ENCODE data around the gene LIN9.
"Not testable (repeated sequence)": the region's sequence is repeated elsewhere in the genome, so short reads cannot be mapped to it uniquely, and the experiment has no call there.

The LIN9 gene

DNA sequence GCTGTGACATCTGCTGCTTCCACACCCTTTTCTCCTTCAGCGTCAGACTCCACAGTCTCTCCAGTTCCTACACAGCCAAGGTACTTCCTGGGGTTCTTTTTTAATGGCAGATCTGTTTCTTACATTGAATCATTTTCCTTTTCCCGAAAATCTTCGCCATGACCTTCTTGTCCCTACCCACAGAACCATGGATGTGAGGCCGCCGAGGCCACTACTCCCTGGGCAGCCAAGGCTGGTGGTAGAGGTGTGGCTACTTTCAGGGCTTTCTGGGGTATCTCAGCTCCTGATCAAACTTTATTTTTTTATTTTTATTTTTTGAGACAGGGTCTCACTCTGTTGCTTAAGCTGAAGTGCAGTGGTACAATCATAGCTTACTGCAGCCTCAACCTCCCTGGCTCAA lies 9.5 kb upstream of the LIN9 start:
- no peak for DNase-seq

DNA sequence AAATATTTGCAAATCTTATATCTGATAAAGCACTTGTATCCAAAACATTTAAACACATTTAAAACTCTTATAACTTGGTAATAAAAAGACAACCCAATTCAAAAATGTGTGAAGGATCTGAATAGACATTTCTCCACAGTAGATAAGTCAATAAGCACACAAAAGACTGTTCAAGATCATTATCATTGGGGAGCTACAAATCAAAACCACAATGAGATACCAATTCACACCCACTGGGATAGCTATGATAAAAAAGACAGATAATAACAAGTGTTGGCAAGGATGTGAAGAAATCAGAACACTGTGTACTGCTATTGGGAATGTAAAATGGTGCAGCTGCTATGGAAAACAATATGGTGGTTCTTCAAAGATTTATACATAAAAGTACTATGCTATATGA lies 5.1 kb upstream of the LIN9 start:
- DNase-seq: no peak

DNA sequence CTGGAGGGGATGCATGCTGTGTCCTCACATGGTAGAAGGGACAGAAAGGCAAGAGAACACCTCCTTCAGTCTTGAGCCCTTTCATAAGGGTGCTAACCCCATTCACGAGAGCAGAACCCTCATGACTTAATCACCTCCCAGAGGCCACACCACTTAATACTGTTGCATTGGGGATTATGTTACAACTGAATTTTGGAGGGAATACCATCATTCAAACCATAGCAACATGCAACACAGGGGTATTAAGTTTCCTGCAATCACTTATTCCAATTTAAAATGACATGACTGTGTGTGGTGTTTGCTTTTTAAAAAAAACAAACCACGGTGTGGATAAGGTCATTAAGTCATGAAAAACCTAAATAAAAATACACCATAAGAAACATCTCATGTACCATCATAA lies 3.1 kb upstream of the LIN9 start:
- DNase-seq: no peak

DNA sequence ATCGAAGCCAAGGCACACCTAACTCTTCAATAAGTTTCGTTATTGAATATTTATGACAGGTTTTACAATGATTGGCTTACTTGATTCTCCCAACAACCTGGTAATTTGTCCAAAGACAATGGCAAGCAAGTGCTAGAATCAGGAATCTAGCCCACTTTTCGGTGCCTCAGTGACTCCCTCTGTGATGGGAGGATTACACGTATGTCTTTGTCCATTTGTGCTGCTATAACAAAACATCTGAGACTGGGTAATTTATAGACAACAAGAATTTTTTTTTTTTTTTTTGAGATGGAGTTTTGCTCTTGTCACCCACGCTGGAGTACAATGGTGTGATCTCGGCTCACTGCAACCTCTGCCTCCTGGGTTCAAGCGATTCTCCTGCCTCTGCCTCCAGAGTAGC lies 2.4 kb upstream of the LIN9 start:
- DNase-seq: no peak

DNA sequence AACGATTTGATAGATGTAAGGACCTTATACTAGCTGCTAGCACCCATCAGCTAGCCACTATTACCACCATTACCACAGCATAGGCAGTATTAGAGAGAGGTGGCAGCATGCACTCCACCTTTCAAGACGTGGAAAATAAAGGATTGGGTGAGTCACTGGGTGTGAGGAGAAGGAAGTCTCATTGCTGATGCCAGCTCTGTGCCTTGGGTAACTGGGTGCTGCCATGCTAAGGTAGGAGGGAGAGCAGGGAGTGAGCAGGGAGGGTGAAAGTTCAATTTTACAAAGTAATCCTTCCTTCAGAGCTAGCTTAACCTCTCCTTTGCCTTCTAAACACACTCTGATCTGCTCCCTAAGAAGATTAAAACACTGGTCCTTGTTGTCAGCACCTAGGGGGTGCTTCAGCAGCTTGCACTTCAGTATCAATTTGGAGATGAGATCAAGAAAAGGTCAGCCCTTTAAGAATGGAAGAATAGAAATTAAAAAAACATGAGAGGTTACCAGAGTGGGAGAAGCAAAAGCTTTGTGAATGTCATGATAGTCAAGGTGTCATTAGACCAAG lies 1.8 kb upstream of the LIN9 start:
- no peak for DNase-seq

DNA sequence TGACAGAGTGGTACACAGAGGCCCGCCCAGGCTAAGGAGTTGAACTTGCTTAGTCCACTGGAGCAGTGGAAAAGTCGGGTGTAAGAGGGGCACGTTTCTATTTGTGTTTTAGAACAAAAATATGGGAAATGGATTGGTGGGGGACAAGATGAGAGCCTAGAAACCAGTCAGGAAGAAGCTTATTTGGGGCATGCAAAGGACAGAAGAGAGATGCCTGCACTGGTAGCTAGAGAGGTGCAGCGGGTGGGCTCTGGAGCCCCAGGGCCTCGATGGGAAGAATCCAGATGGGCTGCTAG lies 1.2 kb upstream of the LIN9 start:
- DNase-seq: no peak

DNA sequence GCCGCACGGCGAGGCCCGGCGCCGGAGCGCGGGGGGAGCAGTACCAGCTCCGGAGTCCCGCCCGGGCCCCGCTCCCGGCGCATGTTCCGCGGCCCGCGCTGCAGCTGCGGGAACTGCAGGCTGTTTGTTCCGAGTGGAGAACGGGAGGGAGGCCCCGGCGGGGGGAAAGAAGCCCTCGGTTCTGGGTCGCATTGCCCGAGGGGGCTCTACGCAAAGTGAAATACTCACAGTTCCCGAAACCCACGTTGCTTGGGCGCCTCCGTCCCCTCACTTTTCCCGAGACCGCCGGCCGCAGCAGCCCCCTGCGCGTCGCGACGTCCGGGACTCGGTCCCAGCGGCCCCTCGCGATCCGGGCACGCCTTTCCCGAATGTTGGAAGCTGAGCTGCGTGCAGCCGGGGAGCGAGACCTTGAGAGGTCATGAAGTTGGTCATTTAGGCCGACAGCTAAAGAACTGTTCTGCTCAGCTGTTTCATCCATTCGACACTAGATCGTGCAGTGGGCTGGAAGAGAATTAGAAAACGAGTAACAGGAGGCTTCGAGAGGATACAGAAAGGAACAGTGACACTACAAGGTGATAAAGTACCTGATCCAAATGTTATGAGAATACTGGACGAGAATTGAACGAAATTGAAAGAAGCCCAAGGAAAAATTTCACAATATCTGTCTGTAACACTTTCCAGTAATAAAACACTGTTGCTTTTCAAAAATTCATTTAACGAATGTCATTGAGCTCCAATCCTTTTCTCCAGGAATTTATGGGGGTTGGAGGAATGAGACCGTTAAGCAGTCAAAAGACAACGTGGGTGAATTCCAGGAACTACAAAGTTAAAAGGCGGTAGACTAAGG lies 657 bp upstream of the LIN9 start:
- no peak for DNase-seq

DNA sequence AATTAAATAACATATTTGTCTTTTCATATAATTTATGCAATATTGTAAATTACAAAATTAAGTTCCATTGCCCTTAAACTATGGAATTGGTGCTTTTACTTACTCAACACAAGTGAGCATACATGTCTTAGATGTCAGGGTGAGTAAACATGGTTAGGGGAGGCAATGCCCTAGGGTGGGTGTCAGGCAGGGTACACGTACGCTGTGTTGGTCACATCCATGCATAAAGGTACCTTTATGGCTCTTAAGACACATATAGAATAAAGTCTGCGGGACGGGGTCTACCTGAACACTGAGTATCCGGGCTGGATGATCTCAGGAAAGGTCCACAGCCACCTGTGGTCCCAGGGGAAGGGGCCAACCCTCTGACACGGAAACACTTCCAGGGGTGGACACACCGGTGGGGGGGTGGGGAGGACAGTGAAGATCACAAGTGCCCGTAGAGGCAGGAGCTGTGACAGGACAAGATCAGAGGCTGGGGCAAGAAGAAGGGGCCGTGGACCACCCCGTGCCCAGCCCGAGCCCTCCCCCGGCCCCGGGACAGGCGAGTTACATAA lies 720 bp downstream of the LIN9 start:
- DNase-seq: no peak

DNA sequence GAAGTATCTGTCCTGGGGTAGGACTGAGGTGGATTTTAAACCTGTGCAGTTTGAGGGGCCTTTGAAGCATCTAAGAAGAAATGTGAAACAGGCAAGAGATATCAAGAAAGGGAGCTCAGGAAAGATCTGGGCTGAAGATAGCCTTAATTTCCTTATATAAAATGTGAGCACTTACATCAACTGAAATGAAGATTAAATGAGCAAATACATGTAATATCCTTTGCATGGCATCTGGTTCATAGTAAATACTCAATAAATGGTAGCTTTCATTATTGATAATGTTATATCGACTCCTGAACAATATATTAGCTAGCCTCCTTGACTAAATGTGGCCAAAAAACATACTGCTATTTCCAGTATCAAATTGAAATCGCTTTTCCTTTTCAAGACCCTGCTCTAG lies 2.5 kb downstream of the LIN9 start:
- DNase-seq: no peak

DNA sequence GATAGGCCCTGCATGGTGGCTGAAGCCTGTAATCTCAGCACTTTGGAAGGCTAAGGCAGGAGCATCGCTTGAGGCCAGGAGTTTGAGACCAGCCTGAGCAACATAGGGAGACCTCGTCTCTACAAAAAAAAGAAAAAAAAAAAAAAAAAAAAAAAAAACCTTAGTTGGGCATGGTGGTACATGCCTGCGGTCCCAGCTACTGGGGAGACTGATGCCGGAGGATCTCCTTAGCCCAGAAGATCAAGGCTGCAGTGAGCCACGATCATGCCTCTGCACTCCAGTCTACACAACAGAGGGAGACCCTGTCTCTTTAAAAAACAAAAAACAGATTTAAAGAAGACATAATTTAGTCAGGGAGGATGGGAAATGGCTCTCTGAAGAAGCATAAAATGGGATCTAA lies 3.8 kb downstream of the LIN9 start:
- DNase-seq: no peak

DNA sequence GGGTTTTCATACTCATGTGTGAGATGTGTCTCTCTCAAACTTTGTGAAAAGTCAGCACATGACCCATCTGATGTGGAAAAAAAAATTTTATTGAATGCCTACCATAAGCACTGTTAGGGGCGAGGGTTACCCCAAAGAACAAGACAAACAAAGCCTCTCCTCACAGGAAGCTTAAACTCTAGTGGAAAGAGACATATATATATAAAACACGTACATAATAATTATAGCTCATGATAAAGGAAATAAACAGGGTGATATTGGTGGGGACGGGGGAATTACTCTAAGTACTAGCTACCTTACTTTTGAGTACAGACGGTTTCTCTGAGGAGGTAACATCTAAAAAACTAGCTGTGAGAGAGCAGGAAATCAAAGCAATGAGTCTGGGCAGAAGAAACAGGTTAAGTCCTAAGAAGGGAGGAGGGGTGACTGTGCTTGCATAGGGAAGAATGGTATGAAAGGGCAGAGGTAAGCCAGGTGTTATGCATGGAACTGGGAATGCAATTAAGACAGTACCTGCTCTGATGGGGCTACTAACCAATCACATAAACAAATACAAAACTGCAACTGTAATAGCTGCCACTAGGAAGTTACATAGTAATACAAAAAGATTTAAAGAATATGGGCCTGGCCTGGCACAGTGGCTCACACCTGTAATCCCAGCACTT lies 4.5 kb downstream of the LIN9 start:
- DNase-seq: no peak

DNA sequence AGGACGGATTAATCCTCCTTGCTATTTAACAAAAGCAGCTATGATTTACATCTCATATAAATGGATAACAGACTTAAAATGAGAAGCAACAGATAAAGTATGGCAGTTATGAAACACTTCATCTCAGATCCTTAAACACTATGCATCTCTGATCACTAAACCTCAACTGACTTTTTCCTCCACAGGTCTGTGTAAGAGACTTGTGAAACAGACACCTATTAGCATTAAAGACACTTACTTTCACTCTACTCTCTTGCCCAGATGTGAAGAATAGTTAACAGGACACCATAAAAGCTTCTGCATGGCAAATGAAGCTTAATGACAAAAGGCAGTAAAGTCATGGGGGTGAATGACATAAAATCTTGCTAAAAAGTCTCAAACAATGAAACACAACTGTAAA lies 6.2 kb downstream of the LIN9 start:
- DNase-seq: no peak

DNA sequence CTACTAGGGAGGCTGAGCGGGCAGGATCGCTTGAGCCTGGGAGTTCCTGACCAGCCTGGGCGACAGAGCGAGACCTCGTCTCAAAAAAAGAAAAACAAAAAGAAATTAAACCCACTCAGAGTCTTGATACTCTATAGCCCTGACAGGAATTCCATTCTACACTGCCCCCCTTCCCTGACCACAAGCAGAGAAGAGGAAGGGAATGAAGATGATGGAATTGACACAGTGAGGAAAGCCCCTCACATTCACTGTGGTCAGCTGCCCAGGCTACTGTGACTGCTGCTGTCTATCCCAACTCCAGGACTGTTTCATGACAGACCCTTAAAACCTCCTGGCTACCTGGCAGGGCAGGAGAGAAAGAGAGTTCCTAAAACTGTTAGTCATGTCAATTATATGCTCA lies 12.1 kb downstream of the LIN9 start:
- DNase-seq: no peak

DNA sequence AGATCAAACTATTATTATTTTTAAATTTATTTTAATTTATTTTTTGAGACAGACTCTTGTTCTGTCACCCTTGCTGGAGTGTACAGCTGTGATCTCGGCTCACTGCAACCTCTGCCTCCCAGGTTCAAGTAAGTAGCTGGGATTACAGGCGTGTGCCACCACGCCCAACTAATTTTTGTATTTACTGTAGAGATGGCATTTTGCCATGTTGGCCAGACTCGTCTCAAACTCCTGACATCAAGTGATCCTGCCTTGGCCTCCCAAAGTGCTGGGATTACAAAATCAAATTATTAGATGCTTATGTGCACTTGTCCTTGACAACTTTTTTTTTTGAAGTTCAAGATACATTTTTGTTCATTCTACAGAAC lies 15.4 kb downstream of the LIN9 start:
- DNase-seq: no peak

DNA sequence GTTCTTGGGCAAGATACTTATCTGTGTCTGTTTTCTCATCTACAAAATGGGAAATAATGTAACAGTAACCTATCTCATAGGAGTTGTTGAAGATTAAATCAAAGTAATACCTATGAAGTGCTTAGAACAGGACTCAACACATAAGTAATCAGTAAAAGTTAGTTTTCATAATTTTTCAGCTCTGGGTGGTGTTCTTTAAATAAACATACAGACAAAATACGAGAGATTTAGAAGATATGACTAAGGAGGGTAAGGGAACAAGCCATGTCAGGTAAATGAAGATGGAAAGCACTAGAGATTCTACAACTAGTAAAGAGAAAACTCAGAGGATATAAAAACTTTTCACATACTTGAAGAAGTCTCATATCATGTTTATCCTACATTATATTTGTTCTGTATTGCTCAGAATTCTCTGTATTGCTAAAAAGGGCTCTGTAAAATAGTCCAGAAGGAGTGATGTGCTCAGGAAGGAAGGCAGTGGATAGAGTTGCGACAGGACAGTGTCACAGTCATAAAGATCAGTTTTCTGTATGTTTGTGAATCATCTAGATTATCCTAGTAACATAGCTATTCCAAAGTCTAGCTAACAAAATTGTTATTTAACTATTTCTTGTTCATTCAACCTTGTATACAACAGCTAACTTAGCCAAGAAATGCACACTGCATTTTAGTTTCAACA lies 16.0 kb downstream of the LIN9 start:
- DNase-seq: no peak

DNA sequence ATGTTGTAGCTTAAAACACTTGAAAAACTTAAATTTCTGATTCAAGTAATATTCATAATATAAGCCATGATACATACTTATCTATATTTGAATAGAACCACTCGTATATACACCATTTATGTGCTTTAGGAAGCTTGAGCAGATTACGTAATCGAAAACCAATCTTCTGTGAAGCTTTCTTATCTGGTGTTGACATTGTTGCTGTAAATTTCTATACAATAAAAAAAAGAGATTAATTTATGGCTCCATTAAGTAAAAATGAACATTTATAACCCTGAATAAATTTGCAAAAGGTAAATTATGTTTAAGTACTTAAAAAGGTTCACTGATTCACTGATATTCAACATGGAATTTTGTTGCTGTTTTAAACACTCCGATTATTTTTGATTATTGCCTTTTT lies 21.4 kb downstream of the LIN9 start:
- no peak for DNase-seq

DNA sequence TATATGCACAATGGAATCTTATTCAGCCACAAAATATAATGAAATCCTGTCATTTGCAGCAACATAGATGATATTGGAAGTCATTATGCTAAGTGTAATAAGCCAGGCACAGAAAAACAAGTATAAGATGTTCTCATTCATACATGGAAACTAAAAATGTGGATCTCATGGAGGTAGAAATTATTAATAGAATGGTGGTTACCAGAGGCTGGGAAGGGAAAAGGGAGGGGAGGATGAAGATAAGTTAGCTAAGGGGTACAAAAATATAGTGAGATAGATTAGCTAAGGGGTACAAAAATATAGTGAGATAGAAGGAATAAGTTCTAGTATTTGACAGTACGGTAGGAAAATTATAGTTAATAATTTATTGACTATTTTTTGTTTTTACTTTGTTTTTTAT lies 27.9 kb downstream of the LIN9 start:
- DNase-seq: no peak

DNA sequence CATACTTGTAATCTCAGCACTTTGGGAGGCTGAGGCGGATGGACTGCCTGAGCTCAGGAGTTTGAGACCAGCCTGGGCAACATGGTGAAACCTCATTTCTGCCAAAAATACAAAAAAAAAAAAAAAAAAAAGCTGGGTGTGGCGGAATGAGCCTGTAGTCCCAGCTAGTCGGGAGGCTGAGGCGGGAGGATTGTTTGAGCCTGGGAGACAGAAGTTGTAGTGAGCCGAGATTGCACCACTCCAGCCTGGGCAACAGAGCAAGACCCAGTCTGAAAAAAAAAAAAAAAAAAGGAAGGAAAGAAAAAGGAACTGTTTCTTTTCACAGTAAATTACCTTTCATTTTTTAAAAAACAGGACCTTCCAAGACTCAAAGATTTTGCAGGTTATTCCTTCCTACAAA lies 29.5 kb downstream of the LIN9 start:
- no peak for DNase-seq

DNA sequence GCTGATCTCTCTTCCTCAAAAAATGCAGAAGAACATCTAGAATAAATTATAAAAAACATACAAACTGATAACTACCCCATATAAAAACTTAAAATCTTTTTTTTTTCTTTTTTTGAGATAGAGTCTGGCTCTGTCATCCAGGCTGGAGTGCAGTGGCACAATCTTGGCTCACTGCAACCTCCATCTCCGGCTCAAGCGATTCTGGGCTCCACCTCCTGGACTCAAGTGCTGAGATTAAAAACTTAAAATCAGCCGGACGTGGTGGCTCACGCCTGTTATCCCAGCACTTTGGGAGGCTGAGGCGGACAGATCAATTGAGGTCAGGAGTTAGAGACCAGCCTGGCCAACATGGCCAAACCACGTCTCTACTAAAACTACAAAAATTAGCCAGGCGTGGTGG lies 31.1 kb downstream of the LIN9 start:
- no peak for DNase-seq

DNA sequence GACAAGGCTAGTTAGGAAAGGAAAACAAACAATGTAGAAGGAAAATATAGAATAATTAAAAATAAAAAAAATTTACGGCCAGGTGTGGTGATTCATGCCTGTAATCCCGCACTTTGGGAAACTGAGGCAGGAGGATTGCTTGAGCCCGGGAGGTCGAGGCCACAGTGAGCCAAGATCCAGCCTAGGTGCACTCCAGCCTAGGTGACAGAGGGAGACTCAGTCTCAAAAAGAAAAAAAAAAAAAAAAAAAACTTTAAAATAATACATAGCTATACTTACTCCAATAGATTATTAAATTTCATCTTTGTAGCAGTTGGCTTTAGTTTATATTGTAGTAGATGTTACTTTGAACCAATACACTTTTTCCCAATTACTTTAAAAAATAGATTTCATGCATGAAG lies 32.0 kb downstream of the LIN9 start:
- no peak for DNase-seq

DNA sequence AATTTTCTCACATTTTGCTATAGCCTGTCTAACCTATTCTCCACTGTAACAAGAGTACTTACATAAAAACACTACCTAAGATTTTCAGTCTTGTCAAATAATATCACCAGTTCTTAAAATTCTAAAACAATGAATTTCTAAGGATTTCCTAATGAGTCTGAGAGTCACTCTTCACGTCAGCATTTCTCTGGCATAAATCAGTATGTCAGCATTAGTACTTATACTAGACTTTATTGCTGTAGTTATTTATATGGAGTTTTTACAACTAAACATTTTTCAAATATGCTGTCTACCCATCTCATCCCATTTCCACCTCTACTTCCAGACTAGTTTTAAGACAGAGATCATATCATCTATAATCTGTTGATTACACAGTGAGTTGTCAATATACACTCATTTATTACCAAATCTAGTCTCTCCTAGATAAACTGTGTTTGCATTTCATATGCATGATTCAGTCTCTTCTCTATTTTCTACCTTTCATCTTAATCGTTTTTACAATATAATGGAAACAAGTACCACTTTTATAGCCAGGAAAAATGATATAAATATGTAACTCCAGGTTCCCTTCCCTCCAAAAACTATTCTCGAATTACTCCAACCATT lies 32.8 kb downstream of the LIN9 start:
- DNase-seq: no peak

DNA sequence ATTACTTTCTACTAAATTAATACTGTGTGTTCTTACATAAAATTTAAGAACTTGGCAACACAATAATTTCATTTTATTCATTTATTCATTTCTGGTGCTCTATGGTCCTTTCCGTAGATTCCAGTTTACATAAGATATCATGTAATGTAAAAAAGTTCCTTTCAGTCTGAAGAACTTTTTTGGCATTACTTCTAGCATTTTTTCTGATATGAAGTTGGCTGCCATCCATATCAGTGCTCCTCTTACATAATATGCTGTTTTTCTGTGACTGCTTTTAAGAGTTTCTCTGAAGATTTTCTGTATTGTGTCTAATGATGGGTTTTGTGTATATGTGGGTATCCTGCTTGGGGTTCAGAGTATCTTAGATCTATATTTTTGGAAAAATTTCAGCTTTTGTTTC lies 34.8 kb downstream of the LIN9 start:
- no peak for DNase-seq

DNA sequence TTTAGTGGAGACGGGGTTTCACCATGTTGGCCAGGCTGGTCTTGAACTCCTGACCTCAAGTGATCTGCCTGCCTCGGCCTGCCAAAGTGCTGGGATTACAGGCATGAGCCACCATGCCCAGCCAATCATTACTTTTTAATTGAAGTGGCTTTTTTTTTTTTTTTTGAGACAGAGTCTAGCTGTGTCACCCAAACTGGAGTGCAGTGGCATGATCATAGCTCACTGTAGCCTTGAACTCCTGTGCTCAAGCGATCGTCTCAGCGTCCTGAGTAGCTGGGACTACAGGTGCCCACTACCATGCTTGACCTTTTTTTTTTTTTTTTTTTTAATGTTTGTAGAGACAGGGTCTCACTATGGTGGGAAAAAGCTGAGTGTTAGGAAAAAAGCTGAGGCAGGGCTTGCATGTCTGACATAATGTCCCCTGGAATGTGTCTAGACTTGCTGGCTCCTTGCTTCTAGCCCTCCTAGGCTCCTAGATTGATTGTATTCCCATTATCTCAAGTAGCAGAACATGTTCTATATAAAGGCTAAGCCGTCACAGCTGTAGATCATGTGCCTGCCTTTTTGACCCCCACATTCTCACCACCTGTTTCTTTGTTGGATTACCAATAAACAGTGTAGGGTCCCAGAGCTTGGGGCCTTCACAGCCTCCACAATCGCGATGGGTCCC lies 36.6 kb downstream of the LIN9 start:
- DNase-seq: not testable (repeated sequence)
